ENCODE measurements around the gene NOC3L. TPM values are rescaled to one million over a fixed set of nuclear protein-coding genes. Genes with fewer than 3 reads are reported as not detected.
A peak's percentile ranks its signal among the peaks of the same experiment; 100 is the strongest.

The NOC3L gene
- total RNA-seq, 4 donors from 2014 or later: 0.20 to 11.7 (median 3.4) TPM

- intact Hi-C loops (cut with DNase I; ENCODE audit: low total_unique reads) (loop anchor here (10.0 kb wide), 1 partner anchor 246 kb away; no protein-coding TSS in a partner anchor), in situ Hi-C loops (cut with MboI; ENCODE audit: low pct_ligation_motif_present in 1 of 4, low pct_unique_long_range_greater_than_20kb in 1 of 4, low sequenced_read_pairs in 3 of 4) (loop anchor here in 2 of 4 donors (25.0 kb wide), 1 partner anchor 408 kb away; no protein-coding TSS in a partner anchor)
- 13 to 20% methylated on average over 1 to 2 of the region's 2 CpGs for WGBS, 2 donors (ENCODE audit: low coverage in 1 of 2)
- Histone ChIP-seq H3K27me3 (no peaks in the 10 kb centered on the region), H3K9me3 (no peaks in the 10 kb centered on the region), H3K27ac (no peak overlapping the region), H3K4me3 (no peak overlapping the region), H3K36me3 (peaks cover 0 to 30% (median 14%) of the 10 kb centered on the region in 4 donors), H3K4me1 (peaks cover 0 to 4% (median under 1%) of the 10 kb centered on the region in 4 donors)
- TF ChIP-seq EP300 (IDR thresholded peaks at IDR 0.05; ENCODE audit: low read depth) (no peak), POLR2AphosphoS5 (IDR thresholded peaks at IDR 0.05) (no peak), POLR2A (IDR thresholded peaks at IDR 0.05) (no peak), CTCF (IDR thresholded peaks at IDR 0.05) (peak; percentile 76 to 92 (median 82))
- peak; percentile 65 for DNase-seq
Observed at GRCh38 chr10:94320285-94320914, 42.3 kb downstream of the NOC3L start.

GRCh38 chr10:94316560-94316959 is 46.2 kb downstream of the NOC3L start:
- H3K4me3 ChIP-seq: no peak overlapping the region
- 67% methylated on average over 1 of the region's 1 CpG for WGBS, 2 donors (ENCODE audit: low coverage in 1 of 2)
- no peaks in the 10 kb centered on the region for H3K9me3 ChIP-seq
- in situ Hi-C loops (cut with MboI; ENCODE audit: low pct_ligation_motif_present in 1 of 4, low pct_unique_long_range_greater_than_20kb in 1 of 4, low sequenced_read_pairs in 3 of 4) (loop anchor here in 3 of 4 donors (10.0 to 25.0 kb wide), 2 partner anchors 402 to 404 kb away; no protein-coding TSS in a partner anchor), intact Hi-C loops (cut with DNase I; ENCODE audit: low total_unique reads) (no loop called here)
- peak overlapping the region in 2 of 4 donors; percentile 2 to 5 for H3K27ac ChIP-seq
- peaks cover 0 to 4% (median under 1%) of the 10 kb centered on the region in 4 donors for H3K36me3 ChIP-seq
- no peaks in the 10 kb centered on the region for H3K27me3 ChIP-seq
- H3K4me1 ChIP-seq: peaks cover 0 to 5% (median 2%) of the 10 kb centered on the region in 4 donors
- TF ChIP-seq CTCF (IDR thresholded peaks at IDR 0.05) (no peak), POLR2AphosphoS5 (IDR thresholded peaks at IDR 0.05) (no peak)
- DNase-seq: no peak

GRCh38 chr10:94315975-94316464 is 46.7 kb downstream of the NOC3L start:
- in situ Hi-C loops (cut with MboI; ENCODE audit: low pct_ligation_motif_present in 1 of 4, low pct_unique_long_range_greater_than_20kb in 1 of 4, low sequenced_read_pairs in 3 of 4) (loop anchor here in 3 of 4 donors (10.0 to 25.0 kb wide), 2 partner anchors 401 to 404 kb away; no protein-coding TSS in a partner anchor), intact Hi-C loops (cut with DNase I; ENCODE audit: low total_unique reads) (no loop called here)
- no peak for DNase-seq
- Histone ChIP-seq H3K27ac (peak overlapping the region; percentile 5 to 47 (median 17)), H3K4me1 (peaks cover 0 to 5% (median 2%) of the 10 kb centered on the region in 4 donors), H3K9me3 (no peaks in the 10 kb centered on the region), H3K36me3 (peaks cover 0 to 3% (median 0%) of the 10 kb centered on the region in 4 donors), H3K4me3 (no peak overlapping the region), H3K27me3 (no peaks in the 10 kb centered on the region)
- 52 to 65% methylated on average over 3 of the region's 3 CpGs for WGBS, 2 donors (ENCODE audit: low coverage in 1 of 2)
- TF ChIP-seq POLR2A (IDR thresholded peaks at IDR 0.05) (no peak), EP300 (IDR thresholded peaks at IDR 0.05; ENCODE audit: low read depth) (no peak), CTCF (IDR thresholded peaks at IDR 0.05) (no peak)

GRCh38 chr10:94315024-94315451 is 47.7 kb downstream of the NOC3L start:
- no peaks in the 10 kb centered on the region for H3K27me3 ChIP-seq
- peaks cover 0 to 5% (median 2%) of the 10 kb centered on the region in 4 donors for H3K4me1 ChIP-seq
- intact Hi-C loops (cut with DNase I; ENCODE audit: low total_unique reads): no loop called here
- 78 to 90% methylated on average over 3 of the region's 3 CpGs for WGBS, 2 donors (ENCODE audit: low coverage in 1 of 2)
- H3K4me3 ChIP-seq: no peak overlapping the region
- DNase-seq: no peak
- peak overlapping the region in 1 of 4 donors; percentile 5 for H3K27ac ChIP-seq
- in situ Hi-C loops (cut with MboI; ENCODE audit: low pct_ligation_motif_present in 1 of 4, low pct_unique_long_range_greater_than_20kb in 1 of 4, low sequenced_read_pairs in 3 of 4): loop anchor here in 3 of 4 donors (10.0 to 25.0 kb wide), 2 partner anchors 400 to 403 kb away; no protein-coding TSS in a partner anchor
- no peaks in the 10 kb centered on the region for H3K9me3 ChIP-seq
- peaks cover 0 to 3% (median 0%) of the 10 kb centered on the region in 4 donors for H3K36me3 ChIP-seq
- TF ChIP-seq EP300 (IDR thresholded peaks at IDR 0.05; ENCODE audit: low read depth): no peak
- TF ChIP-seq CTCF (IDR thresholded peaks at IDR 0.05): no peak
- TF ChIP-seq POLR2A (IDR thresholded peaks at IDR 0.05): no peak
- no peak for TF ChIP-seq POLR2AphosphoS5 (IDR thresholded peaks at IDR 0.05)

All from transverse colon (tissue), 4 donors.